Lung (tissue), 12 donors: ENCODE data around the gene TSSC4. TPM values are rescaled to one million over a fixed set of nuclear protein-coding genes. Genes with fewer than 3 reads are reported as not detected.

Experiments used
- ATAC-seq: fragments of 200-7000 bp; cut with Tn5 transposase; one replicate; pipeline ENCODE4 v1.9.1; 2020; ENCODE audit warnings: moderate number of reproducible peaks; ENCODE audit not compliant: insufficient read depth, low FRiP score
- DNase-seq, 3 donors: peaks; one replicate each; pipeline ENCODE4 v3.0.0-alpha.2; 2013 to 2017
- H3K27ac ChIP-seq, 2 donors: one replicate each; pipeline ENCODE4 v1.5.1; 2013; ENCODE audit warnings: mild to moderate bottlenecking in 2 of 2, moderate library complexity in 2 of 2, control low read depth in 1 of 2, inconsistent platforms in 1 of 2, low read depth in 1 of 2, low read length in 1 of 2
- H3K27me3 ChIP-seq, 3 donors: one replicate each; pipeline ENCODE4 v1.5.1; 2013; ENCODE audit warnings: low read length in 2 of 3; ENCODE audit not compliant: control insufficient read depth in 3 of 3, insufficient read depth in 3 of 3
- H3K36me3 ChIP-seq, 4 donors: one replicate each; pipeline ENCODE4 v1.5.1; 2013; ENCODE audit warnings: low read length in 4 of 4, mild to moderate bottlenecking in 1 of 4, moderate library complexity in 1 of 4; ENCODE audit not compliant: control insufficient read depth in 4 of 4, insufficient read depth in 4 of 4
- H3K4me1 ChIP-seq, 5 donors: one replicate each; pipeline ENCODE4 v1.5.1; 2013; ENCODE audit warnings: low read length in 5 of 5, mild to moderate bottlenecking in 2 of 5, moderate library complexity in 1 of 5; ENCODE audit not compliant: control insufficient read depth in 5 of 5, insufficient read depth in 5 of 5
- H3K4me3 ChIP-seq: one replicate; pipeline ENCODE4 v1.5.1; 2013; ENCODE audit warnings: mild to moderate bottlenecking, control low read depth, moderate library complexity
- H3K9ac ChIP-seq, 2 donors: one replicate each; pipeline ENCODE4 v1.5.1; 2013; ENCODE audit warnings: low read length in 2 of 2, control low read depth in 1 of 2; ENCODE audit not compliant: insufficient read depth in 1 of 2
- H3K9me3 ChIP-seq, 4 donors: one replicate each; pipeline ENCODE4 v1.5.1; 2013; ENCODE audit warnings: low read length in 3 of 4, mild to moderate bottlenecking in 1 of 4, moderate library complexity in 1 of 4; ENCODE audit not compliant: control insufficient read depth in 4 of 4, insufficient read depth in 3 of 4
- WGBS, 2 donors: extraction: QIAGEN DNeasy Blood & Tissue Kit; methylation state at CpG; one replicate each; pipeline ENCODE4 v1.1.7; 2013; 5-methylcytosine and 5-hydroxymethylcytosine counted together
- polyA plus RNA-seq, 2 donors: library from polyadenylated mRNA; stranded (reverse); fragments of 200-250 nt; gene quantifications; one replicate each; pipeline ENCODE4 v1.2.1, GENCODE V29; 2013
- total RNA-seq, 2 donors: library from RNA; depleted of rRNA in 1 of 2; stranded (reverse); fragments of >200 nt in 1 of 2; gene quantifications; one replicate each; pipeline ENCODE4 v1.2.1, GENCODE V29; 2014 to 2021
- TF ChIP-seq, protein P1 (sequence below): IDR thresholded peaks from 2 replicates; pipeline ENCODE4 v1.5.1; 2012; ENCODE audit warnings: mild to moderate bottlenecking; ENCODE audit errors: control extremely low read depth, extremely low read depth
- donor health status: control.
- donor health status: control.
- donor health status: Bipolar disorder and iron deficiency.
- donor health status: healthy.
- donor health status: DM: yes; HTN: yes; CAD: no.

TSSC4 gene
- total and polyA plus RNA-seq, 4 donors: 25.1 to 56.5 (median 49.8) TPM

DNA sequence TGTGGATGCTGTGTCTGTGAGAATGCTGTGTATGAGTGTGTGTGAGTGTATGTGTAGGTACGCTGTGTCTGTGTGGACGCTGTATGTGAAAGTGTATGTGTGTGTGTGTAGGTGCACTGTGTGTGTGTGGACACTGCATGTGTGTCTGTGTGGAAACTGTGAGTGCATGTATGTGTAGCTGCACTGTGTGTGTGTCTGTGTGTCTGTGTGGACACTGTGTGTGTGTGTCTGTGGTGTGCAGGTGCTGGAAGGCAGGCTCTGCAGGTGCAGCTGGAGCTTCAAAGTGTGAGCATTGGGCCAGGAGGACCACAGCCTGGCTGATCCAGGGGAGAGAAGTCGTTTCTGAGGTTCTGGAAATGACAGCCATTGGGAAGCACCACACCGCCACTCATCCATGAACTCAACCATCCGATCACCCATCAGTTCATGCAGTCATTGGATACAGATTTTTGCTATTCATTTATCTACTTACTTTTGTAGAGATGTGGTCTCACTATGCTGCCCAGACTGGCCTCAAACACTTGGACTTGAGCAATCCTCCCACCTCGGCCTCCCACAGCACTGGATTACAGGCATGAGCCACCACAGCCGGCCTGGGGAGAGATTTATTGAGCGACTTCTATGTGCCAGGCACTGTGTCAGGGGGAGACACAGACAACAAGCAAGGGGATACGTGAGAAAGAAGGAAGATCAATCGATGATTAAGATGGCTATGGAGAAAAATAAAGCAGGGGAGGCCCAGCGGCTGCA is 34.1 kb downstream of the TSSC4 start:
- Histone ChIP-seq H3K4me3 (no peak overlapping the region), H3K9ac (no peak overlapping the region), H3K27me3 (no peaks in the 10 kb centered on the region), H3K9me3 (peaks cover 0 to 5% (median 0%) of the 10 kb centered on the region in 4 donors), H3K27ac (no peak overlapping the region), H3K36me3 (no peaks in the 10 kb centered on the region), H3K4me1 (no peaks in the 10 kb centered on the region)
- DNase-seq (no peak), ATAC-seq (no peak)
- 87 to 91% methylated on average over 11 of the region's 11 CpGs for WGBS, 2 donors
- TF ChIP-seq, protein P1, sequence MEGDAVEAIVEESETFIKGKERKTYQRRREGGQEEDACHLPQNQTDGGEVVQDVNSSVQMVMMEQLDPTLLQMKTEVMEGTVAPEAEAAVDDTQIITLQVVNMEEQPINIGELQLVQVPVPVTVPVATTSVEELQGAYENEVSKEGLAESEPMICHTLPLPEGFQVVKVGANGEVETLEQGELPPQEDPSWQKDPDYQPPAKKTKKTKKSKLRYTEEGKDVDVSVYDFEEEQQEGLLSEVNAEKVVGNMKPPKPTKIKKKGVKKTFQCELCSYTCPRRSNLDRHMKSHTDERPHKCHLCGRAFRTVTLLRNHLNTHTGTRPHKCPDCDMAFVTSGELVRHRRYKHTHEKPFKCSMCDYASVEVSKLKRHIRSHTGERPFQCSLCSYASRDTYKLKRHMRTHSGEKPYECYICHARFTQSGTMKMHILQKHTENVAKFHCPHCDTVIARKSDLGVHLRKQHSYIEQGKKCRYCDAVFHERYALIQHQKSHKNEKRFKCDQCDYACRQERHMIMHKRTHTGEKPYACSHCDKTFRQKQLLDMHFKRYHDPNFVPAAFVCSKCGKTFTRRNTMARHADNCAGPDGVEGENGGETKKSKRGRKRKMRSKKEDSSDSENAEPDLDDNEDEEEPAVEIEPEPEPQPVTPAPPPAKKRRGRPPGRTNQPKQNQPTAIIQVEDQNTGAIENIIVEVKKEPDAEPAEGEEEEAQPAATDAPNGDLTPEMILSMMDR: no peak

DNA sequence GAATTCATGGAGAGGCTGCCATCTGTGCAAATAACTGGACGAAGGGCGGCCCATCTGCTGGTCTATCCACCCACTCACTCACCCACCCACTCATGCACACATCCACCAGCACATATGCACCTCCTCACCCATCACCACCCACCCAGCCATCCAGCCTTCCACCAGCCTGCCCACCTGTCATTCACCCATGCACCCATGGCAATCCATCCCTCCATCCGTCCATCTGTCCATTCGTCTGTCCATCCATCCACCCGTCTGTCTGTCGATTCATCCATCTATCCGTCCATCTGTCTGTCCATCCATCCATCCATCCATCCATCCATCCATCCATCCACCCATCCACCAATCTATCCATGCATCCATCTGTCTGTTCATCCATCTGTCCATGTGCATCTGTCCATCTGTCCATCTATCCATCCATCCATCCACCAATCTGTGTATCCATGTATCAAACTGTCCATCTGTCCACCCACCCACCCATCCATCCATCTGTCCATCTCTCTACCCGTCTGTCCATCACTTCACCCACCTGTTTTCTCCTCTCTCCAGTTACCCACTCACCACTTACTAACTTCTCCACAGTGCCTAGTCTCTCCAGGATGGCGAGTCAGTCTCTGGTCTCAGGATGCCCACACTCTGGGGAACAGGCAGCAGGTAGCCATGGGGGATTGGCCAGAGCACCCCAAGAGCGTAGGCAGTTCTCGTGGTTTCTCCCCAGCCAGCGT is 34.9 kb downstream of the TSSC4 start:
- no peaks in the 10 kb centered on the region for H3K36me3 ChIP-seq
- H3K4me3 ChIP-seq: no peak overlapping the region
- TF ChIP-seq, protein P1: no peak
- peaks cover 0 to 5% (median 0%) of the 10 kb centered on the region in 4 donors for H3K9me3 ChIP-seq
- no peak overlapping the region for H3K9ac ChIP-seq
- no peak for DNase-seq
- no peaks in the 10 kb centered on the region for H3K4me1 ChIP-seq
- H3K27me3 ChIP-seq: no peaks in the 10 kb centered on the region
- WGBS, 2 donors: 92% methylated on average over 12 of the region's 12 CpGs
- ATAC-seq: no peak
- H3K27ac ChIP-seq: no peak overlapping the region

DNA sequence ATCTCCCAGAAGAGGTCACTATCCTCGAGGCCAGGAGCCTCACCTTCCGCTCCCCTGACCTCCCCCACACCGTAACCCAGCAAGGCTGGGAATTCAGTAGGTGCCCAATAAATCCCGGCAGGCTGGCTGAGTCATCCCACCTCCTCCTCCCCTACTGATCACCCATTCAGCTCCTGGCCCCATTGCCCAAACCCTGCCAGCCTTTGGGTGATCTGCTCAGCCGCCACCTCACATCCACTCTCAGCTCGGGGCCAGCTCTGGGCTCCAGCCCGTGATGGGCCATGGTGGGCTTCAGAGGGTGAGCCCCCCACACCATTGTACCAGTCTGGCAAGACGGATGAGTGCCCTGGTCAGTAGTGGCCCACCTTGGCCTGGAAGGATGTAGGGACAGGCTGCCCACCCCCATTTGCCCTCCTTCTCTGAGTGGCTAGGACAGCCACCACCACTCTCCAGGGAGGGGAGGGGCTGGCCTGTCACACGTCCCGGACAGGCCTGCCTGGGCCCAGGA is 35.5 kb downstream of the TSSC4 start:
- 82 to 87% methylated on average over 10 of the region's 10 CpGs for WGBS, 2 donors
- DNase-seq (no peak), ATAC-seq (no peak)
- Histone ChIP-seq H3K9me3 (peaks cover 0 to 5% (median 0%) of the 10 kb centered on the region in 4 donors), H3K27ac (no peak overlapping the region), H3K4me3 (no peak overlapping the region), H3K9ac (no peak overlapping the region), H3K36me3 (no peaks in the 10 kb centered on the region), H3K4me1 (no peaks in the 10 kb centered on the region), H3K27me3 (no peaks in the 10 kb centered on the region)
- TF ChIP-seq, protein P1: no peak
